Activated T-helper 1 cell treated with anti-CD3 and anti-CD28 coated beads, Interleukin-12 subunit alpha, Interleukin-12 subunit beta, Interleukin-2, Interleukin-4 antibody, amounts not matched to agents 30 ng/mL and 10 ng/mL and 1 ng/mL, durations not matched to agents 14 hours and 24 hours and 36 hours (primary cell): ENCODE results near the gene AOPEP. TPM values are rescaled to one million over a fixed set of nuclear protein-coding genes. Genes with fewer than 3 reads are reported as not detected.

Experiments
- DNase-seq: peaks from one replicate; pipeline ENCODE4 v3.0.0; 2021; ENCODE audit warnings: low spot score
- H3K27ac Mint-ChIP-seq: one replicate; pipeline ENCODE4 v1.8.0; 2021; ENCODE audit warnings: mild to moderate bottlenecking, mixed read lengths
- H3K27me3 Mint-ChIP-seq: one replicate; pipeline ENCODE4 v1.8.0; 2022; ENCODE audit warnings: mild to moderate bottlenecking, moderate library complexity, mixed read lengths; ENCODE audit not compliant: insufficient read depth
- H3K36me3 Mint-ChIP-seq: one replicate; pipeline ENCODE4 v1.8.0; 2021; ENCODE audit warnings: low read depth, mixed read lengths
- H3K4me1 Mint-ChIP-seq: one replicate; pipeline ENCODE4 v1.8.0; 2021; ENCODE audit warnings: low read depth, mixed read lengths
- H3K4me3 Mint-ChIP-seq: one replicate; pipeline ENCODE4 v1.8.0; 2021; ENCODE audit warnings: mild to moderate bottlenecking, moderate library complexity, mixed read lengths
- H3K9me3 Mint-ChIP-seq: one replicate; pipeline ENCODE4 v1.8.0; 2021; ENCODE audit warnings: mixed read lengths
- intact Hi-C: fragments of 100-400 bp; cut with micrococcal nuclease; formaldehyde crosslinking; loops from one replicate; pipeline ENCODE4 v1.15.1; 2024
- total RNA-seq: library from RNA; stranded (reverse); gene quantifications from 2 replicates; pipeline ENCODE4 v1.2.3, GENCODE V29; 2022

AOPEP gene
- total RNA-seq, 1 donor from 2014 or later: 22.5 TPM

GRCh38 chr9:94754976-94755475 is 28.5 kb downstream of the AOPEP start:
- H3K4me3 Mint-ChIP-seq: no peak overlapping the region
- peaks cover 2% of the 10 kb centered on the region for H3K9me3 Mint-ChIP-seq
- no peaks in the 10 kb centered on the region for H3K27me3 Mint-ChIP-seq
- H3K27ac Mint-ChIP-seq: no peak overlapping the region
- no peak for DNase-seq
- H3K36me3 Mint-ChIP-seq: peaks cover 5% of the 10 kb centered on the region
- intact Hi-C loops: no loop called here
- H3K4me1 Mint-ChIP-seq: no peaks in the 10 kb centered on the region

- H3K27me3 Mint-ChIP-seq: no peaks in the 10 kb centered on the region
- H3K9me3 Mint-ChIP-seq: no peaks in the 10 kb centered on the region
- no peak for DNase-seq
- H3K4me1 Mint-ChIP-seq: peaks cover 6% of the 10 kb centered on the region
- H3K36me3 Mint-ChIP-seq: peaks cover 3% of the 10 kb centered on the region
- no peak overlapping the region for H3K4me3 Mint-ChIP-seq
- no peak overlapping the region for H3K27ac Mint-ChIP-seq
- intact Hi-C loops: no loop called here
Measured at GRCh38 chr9:94757158-94757557, 30.7 kb downstream of the AOPEP start.

- Mint-ChIP-seq H3K4me3 (no peak overlapping the region), H3K4me1 (peaks cover 6% of the 10 kb centered on the region), H3K27me3 (no peaks in the 10 kb centered on the region), H3K27ac (no peak overlapping the region), H3K9me3 (no peaks in the 10 kb centered on the region), H3K36me3 (peaks cover 2% of the 10 kb centered on the region)
- intact Hi-C loops: no loop called here
- DNase-seq: no peak
Measured at GRCh38 chr9:94758031-94758430, 31.5 kb downstream of the AOPEP start.

GRCh38 chr9:94758880-94759279 is 32.4 kb downstream of the AOPEP start:
- DNase-seq: no peak
- H3K27me3 Mint-ChIP-seq: no peaks in the 10 kb centered on the region
- peaks cover 6% of the 10 kb centered on the region for H3K4me1 Mint-ChIP-seq
- no peak overlapping the region for H3K4me3 Mint-ChIP-seq
- peaks cover 2% of the 10 kb centered on the region for H3K36me3 Mint-ChIP-seq
- no peaks in the 10 kb centered on the region for H3K9me3 Mint-ChIP-seq
- H3K27ac Mint-ChIP-seq: no peak overlapping the region
- intact Hi-C loops: no loop called here

- Mint-ChIP-seq H3K27ac (no peak overlapping the region), H3K4me3 (no peak overlapping the region), H3K9me3 (no peaks in the 10 kb centered on the region), H3K27me3 (no peaks in the 10 kb centered on the region), H3K36me3 (peaks cover 2% of the 10 kb centered on the region), H3K4me1 (peaks cover 6% of the 10 kb centered on the region)
- intact Hi-C loops: no loop called here
- DNase-seq: no peak
Measured at GRCh38 chr9:94760010-94760409, 33.5 kb downstream of the AOPEP start.

- Mint-ChIP-seq H3K27ac (no peak overlapping the region), H3K9me3 (no peaks in the 10 kb centered on the region), H3K4me1 (peaks cover 6% of the 10 kb centered on the region), H3K27me3 (no peaks in the 10 kb centered on the region), H3K4me3 (no peak overlapping the region), H3K36me3 (peaks cover 2% of the 10 kb centered on the region)
- intact Hi-C loops: no loop called here
- DNase-seq: no peak
Measured at GRCh38 chr9:94760660-94761059, 34.2 kb downstream of the AOPEP start.

GRCh38 chr9:94761481-94761880 is 35.0 kb downstream of the AOPEP start:
- Mint-ChIP-seq H3K36me3 (peaks cover 2% of the 10 kb centered on the region), H3K27me3 (no peaks in the 10 kb centered on the region), H3K4me3 (no peak overlapping the region), H3K9me3 (no peaks in the 10 kb centered on the region), H3K27ac (no peak overlapping the region), H3K4me1 (peaks cover 6% of the 10 kb centered on the region)
- no peak for DNase-seq
- intact Hi-C loops: no loop called here

- no peak for DNase-seq
- no peak overlapping the region for H3K27ac Mint-ChIP-seq
- H3K4me3 Mint-ChIP-seq: no peak overlapping the region
- H3K27me3 Mint-ChIP-seq: no peaks in the 10 kb centered on the region
- H3K36me3 Mint-ChIP-seq: peaks cover 4% of the 10 kb centered on the region
- no peaks in the 10 kb centered on the region for H3K9me3 Mint-ChIP-seq
- H3K4me1 Mint-ChIP-seq: no peaks in the 10 kb centered on the region
- intact Hi-C loops: no loop called here
Measured at GRCh38 chr9:94767331-94768072, 41.0 kb downstream of the AOPEP start.

GRCh38 chr9:94768766-94769165 is 42.3 kb downstream of the AOPEP start:
- Mint-ChIP-seq H3K9me3 (no peaks in the 10 kb centered on the region), H3K27ac (no peak overlapping the region), H3K4me3 (no peak overlapping the region), H3K27me3 (no peaks in the 10 kb centered on the region), H3K36me3 (peaks cover 4% of the 10 kb centered on the region), H3K4me1 (no peaks in the 10 kb centered on the region)
- no peak for DNase-seq
- intact Hi-C loops: no loop called here

GRCh38 chr9:94770334-94770733 is 43.8 kb downstream of the AOPEP start:
- Mint-ChIP-seq H3K4me3 (no peak overlapping the region), H3K27me3 (no peaks in the 10 kb centered on the region), H3K36me3 (peaks cover 4% of the 10 kb centered on the region), H3K9me3 (no peaks in the 10 kb centered on the region), H3K27ac (no peak overlapping the region), H3K4me1 (no peaks in the 10 kb centered on the region)
- no peak for DNase-seq
- intact Hi-C loops: no loop called here

- H3K4me3 Mint-ChIP-seq: no peak overlapping the region
- H3K4me1 Mint-ChIP-seq: no peaks in the 10 kb centered on the region
- H3K27ac Mint-ChIP-seq: no peak overlapping the region
- intact Hi-C loops: no loop called here
- no peak for DNase-seq
- H3K36me3 Mint-ChIP-seq: peaks cover 4% of the 10 kb centered on the region
- no peaks in the 10 kb centered on the region for H3K9me3 Mint-ChIP-seq
- H3K27me3 Mint-ChIP-seq: no peaks in the 10 kb centered on the region
Measured at GRCh38 chr9:94771096-94771495, 44.6 kb downstream of the AOPEP start.

- intact Hi-C loops: no loop called here
- Mint-ChIP-seq H3K4me1 (no peaks in the 10 kb centered on the region), H3K27ac (no peak overlapping the region), H3K27me3 (no peaks in the 10 kb centered on the region), H3K9me3 (no peaks in the 10 kb centered on the region), H3K4me3 (no peak overlapping the region), H3K36me3 (peaks cover 2% of the 10 kb centered on the region)
- DNase-seq: no peak
Measured at GRCh38 chr9:94772144-94772543, 45.6 kb downstream of the AOPEP start.

- H3K27me3 Mint-ChIP-seq: no peaks in the 10 kb centered on the region
- no peak overlapping the region for H3K4me3 Mint-ChIP-seq
- H3K9me3 Mint-ChIP-seq: no peaks in the 10 kb centered on the region
- intact Hi-C loops: no loop called here
- no peak for DNase-seq
- H3K27ac Mint-ChIP-seq: no peak overlapping the region
- H3K36me3 Mint-ChIP-seq: no peaks in the 10 kb centered on the region
- H3K4me1 Mint-ChIP-seq: no peaks in the 10 kb centered on the region
Measured at GRCh38 chr9:94772639-94773303, 46.3 kb downstream of the AOPEP start.
